UCSD-AML1 (cell line): ENCODE measurements around the gene URAD.
A peak's percentile ranks its signal among the peaks of the same experiment; 100 is the strongest.

Source experiments
- DNase-seq: peaks from one replicate; lab custom pipeline; 2025; ENCODE audit not compliant: unreplicated experiment; lab: John Stamatoyannopoulos, UW

The URAD gene

DNA sequence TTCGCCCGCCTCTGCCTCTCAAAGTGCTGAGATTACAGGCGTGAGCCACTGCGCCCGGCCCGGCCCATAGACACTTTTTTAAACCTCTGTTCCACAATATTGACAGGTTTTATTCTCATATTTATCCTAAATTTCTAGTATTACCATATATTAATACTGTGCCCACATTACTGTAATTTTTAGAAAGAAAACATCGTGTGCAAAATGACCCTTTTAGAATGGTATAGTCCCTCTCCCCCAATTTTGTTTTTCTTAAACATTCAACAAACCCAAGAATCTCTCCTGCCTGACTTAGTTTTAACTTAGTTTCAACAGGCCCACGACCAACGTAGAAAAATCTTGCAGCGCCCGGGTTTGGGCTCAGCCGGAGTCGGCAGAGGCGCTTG lies 28.5 kb downstream of the URAD start:
- no peak for DNase-seq

DNA sequence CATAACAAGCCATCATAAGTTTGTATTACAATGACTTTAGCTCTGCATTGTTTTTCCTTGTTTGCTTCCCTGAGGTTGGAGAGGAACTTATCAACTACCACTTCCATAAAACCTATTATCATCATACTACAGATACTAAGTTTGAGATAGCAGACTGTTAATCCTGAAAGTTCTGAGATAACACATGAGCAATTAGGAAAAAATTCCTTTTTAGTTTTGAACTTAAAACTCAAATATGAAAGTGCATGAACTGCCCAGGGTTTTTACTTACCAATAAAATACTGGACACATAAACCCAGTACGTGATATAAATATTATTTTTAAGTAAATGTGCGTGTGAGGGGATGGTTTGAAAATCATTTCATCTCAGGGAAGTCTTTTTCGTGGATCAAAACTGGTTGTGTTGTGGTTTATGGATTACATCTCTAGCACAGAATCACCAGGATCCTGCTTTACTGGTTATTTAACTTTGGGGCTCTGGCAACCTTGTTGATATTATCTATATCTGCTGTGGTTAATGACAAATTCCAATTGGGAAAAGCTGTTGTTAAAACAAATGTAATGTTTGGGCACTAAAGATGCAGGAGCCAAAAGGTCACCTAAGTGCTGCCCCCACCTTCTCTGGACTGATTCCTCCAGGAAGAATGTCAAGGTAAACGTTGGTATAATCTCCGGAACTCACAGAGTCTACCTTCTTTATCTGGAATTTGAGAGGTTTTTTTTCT lies 31.8 kb downstream of the URAD start:
- DNase-seq: no peak

DNA sequence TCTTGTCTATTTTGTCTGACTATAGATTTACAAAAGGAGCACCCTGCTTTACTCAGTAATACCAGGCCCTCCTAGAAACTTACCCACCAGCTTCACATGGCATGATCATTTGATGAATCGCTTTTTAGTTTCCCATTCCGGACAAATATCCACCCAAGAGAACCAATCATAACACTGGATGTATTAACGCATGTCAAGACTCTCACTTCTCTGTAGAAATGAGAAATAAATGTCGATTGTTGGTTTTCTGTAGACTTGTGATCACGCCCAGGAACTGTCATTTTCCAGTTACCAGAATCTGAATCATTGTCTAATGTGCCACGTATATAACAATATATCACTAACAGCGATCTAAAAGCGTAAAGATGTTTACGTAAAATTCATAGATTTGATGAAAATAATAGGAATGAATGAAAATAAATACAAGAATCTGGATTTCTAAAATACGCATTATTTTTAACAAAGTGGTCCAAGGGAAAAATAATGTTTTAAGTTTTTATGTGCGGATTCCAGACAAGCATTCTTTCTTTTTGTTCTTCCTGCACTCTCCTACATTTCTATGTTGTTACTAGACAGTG lies 33.4 kb downstream of the URAD start:
- DNase-seq: no peak

DNA sequence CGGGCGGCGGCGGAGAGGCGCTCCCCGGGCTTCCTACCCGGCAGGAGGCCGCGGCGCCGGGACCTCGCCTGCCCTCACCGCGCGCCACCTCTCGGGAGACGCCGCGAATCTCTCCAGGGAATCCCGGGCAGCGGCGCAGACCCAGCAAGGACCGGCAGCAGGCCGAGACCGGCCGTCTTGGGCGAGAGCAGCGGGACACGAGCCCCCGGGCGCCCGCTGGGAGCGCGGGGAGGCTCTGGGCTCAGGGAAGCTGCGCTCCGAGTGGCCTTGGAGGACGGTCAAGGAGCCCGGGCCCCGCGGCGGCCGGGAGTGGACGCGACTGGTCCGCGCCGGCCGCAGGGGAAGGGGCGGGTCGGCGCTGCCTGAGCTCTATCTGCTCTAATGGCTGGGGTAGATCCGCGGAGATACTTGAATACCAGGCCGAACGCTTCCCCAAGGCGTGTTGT lies 34.1 kb downstream of the URAD start:
- DNase-seq: no peak

DNA sequence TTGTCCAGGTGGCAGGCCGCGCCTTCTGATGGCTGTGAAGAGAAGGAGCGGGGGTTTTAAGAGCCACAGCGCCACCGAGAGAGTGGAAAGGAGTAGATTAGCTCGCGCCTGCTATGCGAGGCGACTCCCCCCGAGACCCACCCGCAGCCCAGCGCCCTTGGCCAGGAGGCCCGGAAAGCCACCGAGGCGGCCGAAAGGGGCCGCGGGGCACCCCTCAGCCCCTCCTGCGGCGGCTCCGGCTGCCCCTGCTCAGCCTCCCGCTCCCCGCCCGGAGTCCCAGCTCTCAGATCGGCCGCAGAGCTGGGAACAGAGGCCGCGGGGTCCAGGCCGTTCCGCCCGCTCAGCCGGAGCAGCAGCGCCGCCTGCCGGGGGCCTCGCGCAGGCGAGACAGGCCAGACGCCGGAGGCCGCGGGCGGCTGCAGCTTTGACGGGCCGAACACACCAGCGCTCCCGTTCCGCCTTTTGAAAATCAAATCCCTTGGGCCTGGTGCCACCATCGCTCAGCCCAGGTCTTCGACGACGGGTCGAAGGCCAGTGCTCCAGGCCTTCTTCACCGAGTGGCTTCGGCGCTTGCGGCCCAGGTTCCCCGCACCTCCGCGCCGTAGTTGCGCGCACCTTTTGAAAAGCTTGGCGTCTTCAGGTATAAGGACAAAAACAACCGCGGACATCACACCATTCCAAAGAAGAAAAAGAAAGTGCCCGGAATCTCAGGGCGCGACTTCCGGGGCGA lies 34.7 kb downstream of the URAD start:
- DNase-seq: peak; percentile 87

DNA sequence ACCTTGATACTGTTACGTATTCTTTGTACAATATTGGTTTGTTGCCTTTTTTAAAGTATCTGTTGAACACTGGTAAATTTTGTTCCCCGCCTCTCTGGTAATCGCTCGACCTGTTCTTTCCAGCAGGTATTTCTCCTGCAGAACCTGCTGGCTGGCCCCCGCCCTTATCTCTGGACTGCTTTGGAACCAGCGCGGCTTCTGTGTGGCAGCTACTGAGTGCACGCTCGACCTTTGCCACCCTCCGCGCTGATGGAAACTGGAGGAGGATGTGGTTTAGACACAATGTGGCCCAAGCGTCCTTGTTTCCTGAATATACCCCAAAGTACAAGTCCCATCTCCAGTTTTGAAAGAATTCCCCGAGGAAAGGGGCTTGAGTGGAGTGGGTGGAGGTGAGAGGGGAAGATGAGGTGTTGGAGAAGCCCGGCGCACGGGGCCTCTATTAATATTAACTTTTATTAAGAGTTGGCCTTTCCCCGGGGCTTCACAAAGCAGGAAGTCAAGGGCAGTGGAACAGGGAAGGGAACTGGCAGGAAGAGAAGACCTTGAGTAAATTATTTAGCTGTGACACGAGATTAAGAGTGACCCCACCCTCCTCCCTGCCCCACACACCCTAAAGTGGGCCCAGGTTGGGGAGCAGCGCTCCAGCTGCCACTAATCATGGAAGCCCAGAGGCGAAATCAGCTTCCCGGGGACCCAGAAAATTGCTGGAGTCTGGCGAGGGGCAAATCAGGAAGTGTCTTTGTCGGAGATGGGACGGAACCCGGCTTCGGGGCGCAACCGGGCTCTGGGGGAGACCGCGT lies 35.4 kb downstream of the URAD start:
- peak; percentile 58 for DNase-seq

DNA sequence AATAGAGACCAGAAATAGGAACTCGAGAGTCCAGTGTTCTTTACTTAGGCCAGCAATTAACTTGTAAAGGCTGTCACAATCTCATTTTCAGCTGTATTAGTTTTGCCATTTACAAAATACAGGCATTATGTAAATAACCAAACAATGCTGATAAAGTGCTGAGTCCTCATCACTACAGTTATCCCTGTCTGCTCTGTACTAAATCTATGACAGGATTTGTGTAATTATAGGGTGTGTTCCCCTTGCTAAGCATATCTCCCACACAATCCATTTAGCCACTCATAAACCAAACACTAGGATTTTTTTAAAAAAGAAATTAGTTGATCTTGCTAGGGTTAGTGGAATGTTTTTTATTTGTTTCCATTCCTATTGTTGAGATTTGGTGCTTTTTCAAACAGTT lies 45.5 kb downstream of the URAD start:
- DNase-seq: no peak

DNA sequence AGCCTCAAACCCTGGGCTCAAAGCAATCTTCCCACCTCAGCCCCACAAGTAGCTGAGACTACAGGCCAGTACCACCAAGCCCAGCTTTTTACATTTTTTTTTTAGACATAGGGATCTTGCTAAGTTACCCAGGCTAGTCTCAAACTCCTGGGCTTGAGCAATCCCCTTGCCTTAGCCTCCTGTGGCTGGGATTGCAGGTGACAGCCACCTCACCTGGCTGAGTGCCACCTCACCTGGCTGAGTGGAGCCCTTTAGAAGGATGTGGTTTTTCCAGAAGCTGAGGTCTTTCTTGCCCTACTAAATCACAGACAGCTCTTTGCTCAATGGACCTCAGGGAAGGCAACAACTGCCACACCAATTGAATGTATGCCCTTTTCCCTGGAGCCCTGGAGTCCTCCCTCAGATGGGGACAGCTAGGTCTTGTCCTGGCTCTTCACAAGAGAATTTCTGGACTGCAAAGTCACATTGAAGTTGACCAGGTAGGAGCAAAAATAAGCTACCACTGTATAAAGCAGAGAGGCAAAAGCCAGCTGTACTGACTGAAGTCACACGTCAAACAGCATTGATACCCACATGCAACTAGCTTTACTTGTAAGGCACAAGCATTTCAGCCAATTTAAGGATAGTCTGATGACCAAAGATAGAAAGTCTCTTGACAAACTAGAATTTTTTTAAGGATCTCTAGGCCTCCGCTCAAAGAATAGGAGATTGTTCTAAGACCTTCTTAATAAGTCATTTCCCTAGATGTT lies 54.7 kb downstream of the URAD start:
- no peak for DNase-seq

DNA sequence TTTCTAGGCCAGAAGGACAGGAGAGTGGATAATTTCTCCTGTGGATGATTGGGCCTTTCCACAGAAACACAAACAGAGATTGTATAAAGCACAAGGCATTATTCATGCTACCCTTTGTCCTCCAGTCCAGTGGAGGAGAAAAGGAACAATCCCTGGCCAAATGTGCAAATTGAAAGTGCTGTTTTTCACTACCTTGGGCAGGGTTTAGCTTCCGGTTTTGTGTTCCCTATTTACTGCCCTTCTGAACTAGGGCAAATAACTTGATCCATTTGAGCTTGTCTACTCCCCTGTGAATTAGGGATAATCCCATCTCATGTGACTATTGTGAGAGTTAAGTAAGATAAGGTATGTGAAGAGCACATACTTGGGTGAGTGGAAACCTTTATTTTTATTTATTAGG lies 55.4 kb downstream of the URAD start:
- no peak for DNase-seq

DNA sequence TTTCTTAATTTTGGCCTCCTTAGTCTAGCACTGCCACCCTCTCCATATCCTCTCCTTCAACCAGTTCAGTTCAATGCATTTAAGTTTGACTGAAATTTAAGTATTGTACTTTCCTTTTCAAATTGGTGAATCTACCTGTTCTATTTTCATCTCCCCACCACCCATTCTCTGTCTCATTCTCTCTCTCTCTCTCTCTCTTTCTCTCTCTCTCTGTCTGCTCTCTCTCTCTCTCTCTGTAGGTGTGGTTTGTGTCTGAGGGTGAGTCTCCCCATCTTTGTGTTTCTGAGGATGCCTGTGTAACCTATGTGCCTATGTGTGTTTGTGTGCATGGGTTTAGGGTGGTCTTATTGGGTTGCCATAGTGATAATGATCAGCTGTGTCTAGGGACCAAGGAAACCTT lies 58.6 kb downstream of the URAD start:
- DNase-seq: no peak

DNA sequence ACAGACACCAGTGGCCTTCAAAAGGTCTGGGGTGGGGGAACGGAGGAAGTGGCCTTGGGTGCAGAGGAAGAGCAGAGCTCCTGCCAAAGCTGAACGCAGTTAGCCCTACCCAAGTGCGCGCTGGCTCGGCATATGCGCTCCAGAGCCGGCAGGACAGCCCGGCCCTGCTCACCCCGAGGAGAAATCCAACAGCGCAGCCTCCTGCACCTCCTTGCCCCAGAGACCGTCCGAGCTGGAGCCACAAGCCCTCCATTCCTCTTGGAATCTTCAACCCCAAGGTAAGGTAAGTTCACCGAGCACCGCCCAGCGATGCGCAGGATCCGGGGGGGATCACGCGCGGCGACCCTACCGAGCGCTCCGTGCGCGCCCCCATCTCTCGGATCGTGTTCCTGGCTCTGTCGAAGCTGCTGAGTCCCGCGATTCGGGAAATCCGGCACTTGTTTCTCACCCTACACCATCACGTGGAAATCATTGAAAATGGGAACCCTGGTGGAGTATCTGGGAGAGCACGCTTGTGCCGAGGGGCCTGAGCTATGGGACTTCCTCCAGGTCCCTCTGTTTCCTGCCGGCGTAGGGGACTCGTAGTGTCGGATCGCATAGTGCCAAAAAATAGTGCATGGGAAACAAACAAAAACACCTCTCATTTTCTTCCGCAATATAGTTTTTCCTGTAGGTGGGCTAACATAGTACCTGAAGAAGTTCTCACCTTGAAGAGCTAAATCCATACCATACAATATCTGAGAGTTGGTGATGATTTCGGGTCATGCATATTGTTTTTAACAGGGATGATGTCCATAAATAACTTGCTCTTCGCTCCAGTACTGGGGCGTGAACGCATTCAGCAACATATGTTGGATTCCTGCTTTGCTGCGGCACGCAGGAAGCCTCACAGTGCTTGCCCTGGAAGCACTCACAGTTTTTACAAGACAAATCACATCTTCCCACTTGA lies 59.4 kb downstream of the URAD start:
- DNase-seq: no peak

DNA sequence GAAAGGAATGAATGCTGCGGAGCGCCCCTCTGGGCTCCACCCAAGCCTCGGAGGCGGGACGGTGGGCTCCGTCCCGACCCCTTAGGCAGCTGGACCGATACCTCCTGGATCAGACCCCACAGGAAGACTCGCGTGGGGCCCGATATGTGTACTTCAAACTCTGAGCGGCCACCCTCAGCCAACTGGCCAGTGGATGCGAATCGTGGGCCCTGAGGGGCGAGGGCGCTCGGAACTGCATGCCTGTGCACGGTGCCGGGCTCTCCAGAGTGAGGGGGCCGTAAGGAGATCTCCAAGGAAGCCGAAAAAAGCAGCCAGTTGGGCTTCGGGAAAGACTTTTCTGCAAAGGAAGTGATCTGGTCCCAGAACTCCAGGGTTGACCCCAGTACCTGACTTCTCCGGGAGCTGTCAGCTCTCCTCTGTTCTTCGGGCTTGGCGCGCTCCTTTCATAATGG lies 60.1 kb downstream of the URAD start:
- DNase-seq: no peak
